Measurements from ENCODE around the gene PRKN.

DNA sequence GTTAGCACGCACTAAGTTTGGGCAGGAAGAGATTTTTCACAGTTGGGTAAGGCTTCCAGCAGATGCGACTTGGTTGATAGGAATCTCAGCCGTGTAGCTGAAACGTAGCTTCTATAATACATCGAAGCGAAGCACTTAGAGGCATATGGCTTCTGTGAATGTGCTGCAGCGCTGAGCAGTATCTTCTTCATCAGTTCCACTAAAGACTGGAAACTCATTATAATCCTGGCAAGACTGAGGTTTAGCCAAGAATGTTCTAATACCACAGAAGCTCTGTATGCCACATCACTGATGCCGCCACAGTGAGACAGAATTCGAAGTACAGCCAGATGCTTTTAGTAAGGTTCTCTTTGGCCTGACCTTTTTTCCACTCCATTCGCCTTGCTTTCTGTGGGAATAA, 773.5 kb downstream of the PRKN start:
- TF ChIP-seq, protein P1, sequence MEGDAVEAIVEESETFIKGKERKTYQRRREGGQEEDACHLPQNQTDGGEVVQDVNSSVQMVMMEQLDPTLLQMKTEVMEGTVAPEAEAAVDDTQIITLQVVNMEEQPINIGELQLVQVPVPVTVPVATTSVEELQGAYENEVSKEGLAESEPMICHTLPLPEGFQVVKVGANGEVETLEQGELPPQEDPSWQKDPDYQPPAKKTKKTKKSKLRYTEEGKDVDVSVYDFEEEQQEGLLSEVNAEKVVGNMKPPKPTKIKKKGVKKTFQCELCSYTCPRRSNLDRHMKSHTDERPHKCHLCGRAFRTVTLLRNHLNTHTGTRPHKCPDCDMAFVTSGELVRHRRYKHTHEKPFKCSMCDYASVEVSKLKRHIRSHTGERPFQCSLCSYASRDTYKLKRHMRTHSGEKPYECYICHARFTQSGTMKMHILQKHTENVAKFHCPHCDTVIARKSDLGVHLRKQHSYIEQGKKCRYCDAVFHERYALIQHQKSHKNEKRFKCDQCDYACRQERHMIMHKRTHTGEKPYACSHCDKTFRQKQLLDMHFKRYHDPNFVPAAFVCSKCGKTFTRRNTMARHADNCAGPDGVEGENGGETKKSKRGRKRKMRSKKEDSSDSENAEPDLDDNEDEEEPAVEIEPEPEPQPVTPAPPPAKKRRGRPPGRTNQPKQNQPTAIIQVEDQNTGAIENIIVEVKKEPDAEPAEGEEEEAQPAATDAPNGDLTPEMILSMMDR (IDR thresholded peaks at IDR 0.05) = no peak
- TF ChIP-seq POLR2A (IDR thresholded peaks at IDR 0.05) = no peak
